Lung microvascular endothelial cell (primary cell): ENCODE data around the gene OR5AK2. TPM values are rescaled to one million over a fixed set of nuclear protein-coding genes. Genes with fewer than 3 reads are reported as not detected.
A peak's percentile ranks its signal among the peaks of the same experiment; 100 is the strongest.
"Not testable (repeated sequence)": the region's sequence is repeated elsewhere in the genome, so short reads cannot be mapped to it uniquely, and the experiment has no call there.

Experiments
- DNase-seq, 2 donors: peaks; one replicate each; pipeline versions ENCODE4 v3.0.0 to v3.0.0-alpha.2; 2010; ENCODE audit warnings: low read depth in 2 of 2
- total RNA-seq: library from RNA; depleted of rRNA; stranded (reverse); fragments of >200 nt; gene quantifications from 2 replicates; pipeline ENCODE4 v1.2.1, GENCODE V29; 2014

OR5AK2 gene, protein sequence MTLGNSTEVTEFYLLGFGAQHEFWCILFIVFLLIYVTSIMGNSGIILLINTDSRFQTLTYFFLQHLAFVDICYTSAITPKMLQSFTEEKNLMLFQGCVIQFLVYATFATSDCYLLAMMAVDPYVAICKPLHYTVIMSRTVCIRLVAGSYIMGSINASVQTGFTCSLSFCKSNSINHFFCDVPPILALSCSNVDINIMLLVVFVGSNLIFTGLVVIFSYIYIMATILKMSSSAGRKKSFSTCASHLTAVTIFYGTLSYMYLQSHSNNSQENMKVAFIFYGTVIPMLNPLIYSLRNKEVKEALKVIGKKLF
- not detected in 2 replicates for total RNA-seq

DNA sequence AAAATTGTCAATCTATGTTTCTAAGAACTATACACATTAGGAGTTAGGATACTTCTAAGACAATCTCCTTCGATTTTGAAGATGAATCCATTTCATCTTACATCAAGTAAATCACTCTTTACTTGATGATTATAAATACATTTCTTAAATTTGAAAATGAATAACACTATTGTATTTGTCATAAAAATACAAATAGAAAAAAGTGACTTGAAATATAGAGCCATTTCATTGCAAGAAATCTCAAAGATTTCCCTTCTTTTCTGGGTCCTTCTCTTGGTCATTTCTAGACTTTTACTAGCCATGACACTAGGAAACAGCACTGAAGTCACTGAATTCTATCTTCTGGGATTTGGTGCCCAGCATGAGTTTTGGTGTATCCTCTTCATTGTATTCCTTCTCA lies at the start of gene OR5AK2:
Gene OR5AK2 (plus strand): TSS at position 301 of the 400 bp plus-strand sequence. CDS start 0 bp downstream, at position 301.
- no peak for DNase-seq

DNA sequence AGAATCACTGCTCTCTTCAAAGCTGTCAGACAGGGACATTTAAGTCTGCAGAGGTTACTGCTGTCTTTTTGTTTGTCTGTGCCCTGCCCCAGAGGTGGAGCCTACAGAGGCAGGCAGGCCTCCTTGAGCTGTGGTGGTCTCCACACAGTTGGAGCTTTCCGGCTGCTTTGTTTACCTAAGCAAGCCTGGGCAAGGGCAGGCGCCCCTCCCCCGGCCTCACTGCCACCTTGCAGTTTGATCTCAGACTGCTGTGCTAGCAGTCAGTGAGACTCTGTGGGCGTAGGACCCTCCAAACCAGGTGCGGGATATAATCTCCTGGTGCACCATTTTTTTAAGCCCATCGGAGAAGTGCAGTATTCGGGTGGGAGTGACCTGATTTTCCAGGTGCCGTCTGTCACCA lies 43.2 kb upstream of the OR5AK2 start:
- DNase-seq = not testable (repeated sequence)

DNA sequence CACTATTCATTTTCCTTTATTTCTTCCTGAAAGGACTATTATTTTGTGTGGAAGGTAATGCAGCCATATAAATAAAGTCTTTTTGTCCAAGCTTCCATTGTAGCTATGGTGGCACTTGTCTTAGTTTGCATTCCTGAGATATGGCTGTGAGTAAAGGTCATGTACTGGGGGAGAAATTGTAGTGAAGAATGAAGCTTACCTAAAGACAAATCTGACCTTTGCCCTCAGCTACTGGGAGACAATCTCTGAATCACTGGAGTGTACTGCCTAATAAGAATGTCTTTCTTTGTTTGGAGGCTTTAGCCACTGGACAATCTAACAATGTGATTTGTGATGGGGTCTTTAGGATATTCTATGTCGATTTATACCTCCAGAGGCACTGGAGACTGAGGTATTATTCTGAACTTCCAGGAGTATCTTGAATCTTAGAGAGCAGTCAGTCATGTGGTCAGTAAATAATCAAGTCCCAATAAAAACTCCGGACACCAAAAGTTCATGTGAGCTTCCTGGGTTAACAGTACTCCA lies 39.7 kb upstream of the OR5AK2 start:
- no peak for DNase-seq

DNA sequence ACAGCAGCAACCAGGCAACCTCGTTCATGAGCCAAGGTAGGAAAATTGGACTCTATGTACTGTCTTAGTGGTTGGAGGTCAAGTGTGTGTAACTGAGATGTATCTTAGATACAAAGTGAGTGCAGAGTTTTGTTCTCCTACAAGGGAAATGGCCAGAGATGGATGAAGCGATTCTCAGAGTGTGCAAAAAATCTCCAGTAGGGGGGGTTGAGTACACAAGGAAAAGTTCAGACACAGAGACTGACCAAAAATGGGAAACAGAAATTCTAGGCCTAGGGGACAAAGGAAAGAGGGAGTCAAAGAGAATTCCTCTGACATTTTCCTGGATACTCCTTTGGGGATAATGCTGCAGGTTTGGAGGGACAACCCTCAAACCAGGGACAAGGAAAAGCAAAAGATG lies 38.2 kb upstream of the OR5AK2 start:
- DNase-seq = no peak

DNA sequence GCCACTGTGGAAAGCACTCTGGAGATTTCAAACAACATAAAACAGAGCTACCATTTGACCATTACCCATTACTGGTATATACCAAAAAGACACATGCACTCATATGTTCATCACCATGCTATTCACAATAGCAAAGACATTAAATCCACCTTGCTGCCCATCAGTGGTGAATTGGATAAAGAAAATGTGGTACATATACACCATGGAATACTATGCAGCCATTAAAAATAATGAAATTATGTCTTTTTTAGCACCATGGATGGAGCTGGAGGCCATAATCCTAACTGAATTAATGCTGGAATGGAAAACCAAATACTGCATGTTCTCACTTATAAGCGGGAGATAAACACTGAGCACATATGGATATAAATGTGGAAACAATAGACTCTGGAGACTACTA lies 34.8 kb upstream of the OR5AK2 start:
- DNase-seq = not testable (repeated sequence)

DNA sequence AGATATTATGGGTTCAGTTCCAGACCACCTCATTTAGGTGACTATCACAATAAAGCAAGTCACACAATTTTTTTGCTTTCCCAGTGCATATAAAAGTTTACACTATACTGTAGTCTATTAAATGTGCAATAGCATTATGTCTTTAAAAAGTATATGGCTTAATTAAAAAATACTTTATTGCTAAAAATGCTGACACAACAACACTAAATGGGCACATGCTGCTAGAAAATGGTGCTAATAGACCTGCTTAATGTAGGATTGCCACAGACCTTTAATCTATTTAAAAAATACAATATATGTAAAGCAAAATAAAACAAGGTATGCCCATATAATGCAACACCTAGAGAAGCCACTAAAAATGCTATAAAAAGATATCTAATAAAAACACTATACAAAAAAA lies 27.1 kb upstream of the OR5AK2 start:
- DNase-seq = no peak

DNA sequence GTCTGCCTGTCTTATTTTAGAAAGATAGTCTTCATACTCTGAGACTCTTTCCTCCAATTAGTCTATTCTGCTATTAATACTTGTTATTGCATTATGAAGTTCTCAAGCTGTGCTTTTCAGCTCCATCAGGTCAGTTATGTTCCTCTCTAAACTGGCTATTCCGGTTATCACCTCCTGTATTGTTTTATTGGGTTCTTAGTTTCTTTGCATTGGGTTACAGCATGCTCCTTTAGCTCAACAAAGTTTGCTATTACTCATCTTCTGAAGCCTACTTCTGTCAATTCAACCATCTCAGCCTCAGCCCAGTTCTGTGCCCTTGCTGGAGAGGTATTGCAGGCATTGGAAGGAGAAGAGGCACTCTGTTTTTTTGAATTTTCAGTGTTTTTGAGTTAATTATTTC lies 21.0 kb upstream of the OR5AK2 start:
- no peak for DNase-seq

DNA sequence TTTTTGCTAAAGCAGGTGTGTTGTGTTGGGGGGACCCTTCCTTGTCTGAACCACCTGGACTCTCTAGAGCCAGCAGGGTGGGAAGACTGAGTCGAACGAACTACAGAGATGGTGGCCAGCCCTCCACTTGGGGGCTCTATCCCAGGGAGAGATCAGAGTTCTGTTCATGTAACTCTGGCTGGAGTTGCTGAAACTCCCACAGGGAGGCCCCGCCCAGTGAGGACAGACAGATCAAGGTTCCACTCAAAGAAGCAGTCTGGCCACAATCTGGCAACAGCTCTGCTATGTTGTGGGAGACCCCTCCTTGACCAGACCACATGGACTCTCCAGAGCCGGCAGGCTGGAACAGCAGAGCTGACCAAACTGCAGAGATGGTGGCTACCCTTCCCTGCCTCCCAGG lies 20.2 kb upstream of the OR5AK2 start:
- no peak for DNase-seq

DNA sequence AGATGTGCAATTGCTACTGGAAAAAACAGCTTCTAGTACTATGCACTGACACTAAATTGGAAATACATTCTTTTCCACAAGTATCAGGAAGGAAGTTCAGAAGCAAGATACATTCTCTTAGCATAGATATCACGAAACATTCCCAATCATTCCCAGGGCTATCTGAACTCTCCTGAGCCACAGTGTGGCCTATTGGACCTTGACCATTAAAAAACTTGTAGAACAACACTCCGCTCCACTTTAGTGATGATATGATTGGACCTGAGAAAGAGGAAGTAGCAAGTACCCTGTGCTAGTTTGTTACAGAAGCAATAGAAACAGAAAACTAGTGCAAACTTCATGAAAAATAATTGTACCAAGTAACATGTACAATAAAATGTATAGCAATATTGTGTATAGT lies 11.4 kb upstream of the OR5AK2 start:
- DNase-seq = no peak

DNA sequence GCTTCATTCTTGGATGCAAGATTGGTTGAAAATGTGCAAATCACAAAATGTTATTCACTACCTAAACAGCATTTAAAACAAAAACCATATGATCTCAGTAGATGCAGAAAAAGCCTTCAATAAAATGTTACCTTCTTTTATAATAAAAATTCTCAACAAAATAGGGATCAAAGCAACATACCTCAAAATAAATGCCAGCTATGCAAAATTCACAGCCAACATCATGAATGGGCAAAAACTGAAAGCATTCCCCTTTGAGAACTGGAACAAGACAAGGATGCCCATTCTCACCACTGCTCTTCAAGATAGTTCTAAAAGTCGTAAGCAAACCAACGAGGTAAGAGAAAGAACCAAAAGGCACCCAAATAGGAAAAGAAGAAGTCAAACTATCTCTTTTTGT lies 2.0 kb downstream of the OR5AK2 start:
- no peak for DNase-seq

DNA sequence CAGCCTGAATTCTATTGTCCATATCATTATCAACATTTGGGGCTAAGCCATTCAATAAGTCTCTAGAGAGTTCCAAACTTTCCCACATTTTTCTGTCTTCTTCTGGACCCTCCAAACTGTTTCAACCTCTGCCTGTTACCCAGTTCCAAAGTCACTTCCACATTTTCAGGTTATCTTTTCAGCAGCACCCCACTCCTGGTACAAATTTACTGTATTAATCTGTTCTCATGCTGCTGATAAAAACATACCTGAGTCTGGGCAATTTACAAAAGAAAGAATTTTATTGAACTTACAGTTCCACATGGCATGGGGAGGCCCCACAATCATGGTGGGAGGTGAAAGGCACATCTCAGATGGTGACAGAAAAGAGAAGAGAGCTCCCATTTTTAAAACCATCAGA lies 5.8 kb downstream of the OR5AK2 start:
- no peak for DNase-seq

DNA sequence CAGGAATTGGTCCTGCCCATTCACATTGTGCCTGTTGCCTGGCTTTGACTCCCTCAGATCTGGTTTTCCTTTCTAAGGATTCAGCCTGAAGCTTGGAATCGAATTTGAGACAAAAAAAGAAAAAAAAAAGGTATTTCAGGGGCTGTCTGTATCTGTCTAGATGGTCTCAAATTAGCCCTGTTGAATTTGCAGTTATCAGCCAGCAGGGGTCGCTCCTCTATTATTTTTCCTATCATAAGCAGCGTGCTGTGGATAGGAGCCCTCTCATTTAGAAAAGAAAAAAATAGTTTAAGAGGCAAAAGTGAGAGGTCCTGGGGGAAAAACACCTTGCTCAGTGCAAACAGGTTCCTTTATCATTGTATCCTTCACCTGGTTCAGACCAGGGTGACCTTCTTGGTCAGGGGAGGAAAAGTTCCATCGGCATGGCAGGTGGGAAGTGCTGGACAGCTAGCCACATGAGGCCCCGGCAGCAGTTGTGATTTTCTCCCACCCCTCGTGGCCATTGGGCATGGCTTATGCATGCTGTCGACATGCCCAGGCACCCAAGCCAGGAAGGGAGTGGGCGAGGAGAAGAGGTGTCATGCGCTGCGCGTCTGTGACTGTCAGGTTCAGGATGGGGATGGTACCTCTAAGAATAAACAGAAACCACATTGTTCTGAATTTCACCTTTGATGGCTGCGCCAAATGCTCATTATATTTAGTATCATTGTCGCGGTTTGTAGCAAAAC lies 13.1 kb downstream of the OR5AK2 start:
- peak in 1 of 2 donors; percentile 38 for DNase-seq

DNA sequence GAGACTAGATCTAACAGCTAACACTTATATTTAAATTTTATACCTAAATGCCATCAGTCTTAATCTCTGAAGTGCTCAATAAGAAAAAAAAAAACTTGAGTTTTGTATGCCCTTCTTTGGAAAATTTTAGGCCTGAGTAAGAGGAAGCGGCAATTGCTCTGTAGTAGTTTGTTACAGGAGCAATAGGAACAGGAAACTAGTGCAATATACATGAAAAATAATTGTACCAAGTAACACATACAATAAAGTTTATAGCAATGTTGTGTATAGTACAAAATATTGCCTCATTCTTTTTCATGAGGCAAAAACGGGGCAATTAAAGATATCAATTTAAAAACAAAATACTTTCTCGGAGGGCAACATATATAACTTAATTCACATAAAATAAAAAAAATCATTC lies 19.7 kb downstream of the OR5AK2 start:
- no peak for DNase-seq

DNA sequence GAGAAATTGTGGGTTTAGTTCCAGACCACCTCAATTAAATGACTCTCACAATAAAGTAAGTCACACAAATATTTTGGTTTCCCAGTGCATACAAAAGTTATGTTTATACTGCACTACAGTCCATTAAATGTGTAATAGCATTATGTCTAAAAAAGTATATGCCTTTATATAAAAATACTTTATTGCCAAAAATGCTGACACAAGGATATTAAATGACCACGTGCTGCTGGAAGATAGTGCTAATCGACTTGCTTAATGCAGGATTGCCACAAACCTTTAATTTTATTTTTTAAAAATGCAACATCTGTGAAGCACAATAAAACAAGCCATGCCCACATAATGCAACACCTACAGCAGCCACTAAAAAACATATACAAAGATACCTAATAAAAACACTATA lies 27.0 kb downstream of the OR5AK2 start:
- no peak for DNase-seq

DNA sequence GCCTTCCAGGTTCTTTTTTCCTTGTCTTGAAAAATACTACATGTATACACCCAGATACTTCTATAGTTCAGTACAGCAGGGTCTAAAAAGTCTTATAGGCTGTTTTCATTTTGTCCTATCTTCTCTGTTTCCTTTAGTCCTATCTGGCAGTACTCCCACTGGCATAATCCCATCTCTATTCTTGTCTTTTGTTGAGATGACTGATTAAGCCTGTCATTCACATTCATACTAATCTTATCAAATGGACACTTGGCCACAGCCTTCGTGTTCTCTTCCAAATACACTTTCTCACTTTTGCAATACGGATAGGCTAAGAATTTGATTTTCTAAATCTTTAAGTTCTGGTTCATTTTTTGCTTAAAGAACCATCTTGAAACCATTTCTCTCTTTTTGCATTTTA lies 42.8 kb downstream of the OR5AK2 start:
- DNase-seq = no peak

Other genes starting within 250 kb of the OR5AK2 start
- gene OR9G4, start 240.2 kb upstream of the OR5AK2 start, total RNA-seq = not detected in 2 replicates
- under 0.01 TPM in 2 replicates for gene LRRC55, start 193.0 kb downstream of the OR5AK2 start, total RNA-seq
- gene APLNR, start 248.3 kb downstream of the OR5AK2 start, total RNA-seq = under 0.01 TPM in 2 replicates